DMS53 treated with DMSO at 0.1 percent for 48 hours (cell line): Measurements from ENCODE around the gene SUSD5.
"Not testable (repeated sequence)": the region's sequence is repeated elsewhere in the genome, so short reads cannot be mapped to it uniquely, and the experiment has no call there.

Source experiments
- DNase-seq: peaks from one replicate; lab custom pipeline; 2025; ENCODE audit not compliant: unreplicated experiment; lab: John Stamatoyannopoulos, UW

Gene SUSD5

DNA sequence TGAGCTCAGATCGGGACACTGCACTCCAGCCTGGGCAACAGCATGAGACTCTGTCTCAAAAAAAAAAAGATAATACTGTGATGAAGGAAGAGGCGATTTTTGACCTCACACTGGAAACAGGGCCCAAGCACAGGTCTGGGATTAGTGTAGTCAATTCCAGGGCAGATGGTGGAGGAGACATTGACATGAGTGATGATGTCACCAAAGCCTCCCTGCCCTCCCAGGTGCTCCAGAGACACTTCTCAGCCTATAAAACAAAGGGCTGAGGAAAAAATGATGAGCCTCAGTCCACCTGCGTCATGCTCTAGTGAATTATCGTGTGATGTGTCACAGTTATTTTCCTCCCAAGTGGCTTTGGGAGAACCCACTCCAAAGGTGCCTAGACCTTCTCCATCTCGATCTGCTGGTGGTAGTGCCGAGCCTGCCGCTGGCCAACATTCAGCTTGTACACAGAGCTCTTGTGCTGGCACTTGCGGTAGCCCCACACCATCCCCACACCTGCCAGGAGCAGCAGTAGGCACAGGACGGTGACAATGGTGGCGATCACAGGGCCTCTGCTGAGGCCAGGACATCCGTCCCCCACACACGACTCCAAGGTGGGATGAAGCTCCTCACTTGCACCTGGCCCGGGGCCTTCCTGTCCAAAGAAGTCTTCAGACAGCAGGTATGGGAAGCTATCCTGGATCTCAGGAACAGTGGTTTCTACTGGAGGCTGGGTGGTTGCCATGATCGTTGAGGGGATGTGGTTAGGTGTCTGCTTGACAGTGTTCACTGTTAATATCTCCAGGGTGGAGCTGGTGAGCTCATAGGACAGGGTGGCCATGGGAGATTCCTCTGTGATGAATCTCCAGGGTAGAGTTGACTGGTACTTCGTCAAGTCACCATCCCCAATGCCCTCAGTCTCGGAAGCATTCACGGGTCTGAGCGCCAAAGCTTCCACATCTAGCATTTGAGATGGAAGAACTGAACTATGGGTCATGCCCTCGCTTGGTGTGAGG is 65.9 kb downstream of the SUSD5 start:
- DNase-seq, result peak; percentile 42

DNA sequence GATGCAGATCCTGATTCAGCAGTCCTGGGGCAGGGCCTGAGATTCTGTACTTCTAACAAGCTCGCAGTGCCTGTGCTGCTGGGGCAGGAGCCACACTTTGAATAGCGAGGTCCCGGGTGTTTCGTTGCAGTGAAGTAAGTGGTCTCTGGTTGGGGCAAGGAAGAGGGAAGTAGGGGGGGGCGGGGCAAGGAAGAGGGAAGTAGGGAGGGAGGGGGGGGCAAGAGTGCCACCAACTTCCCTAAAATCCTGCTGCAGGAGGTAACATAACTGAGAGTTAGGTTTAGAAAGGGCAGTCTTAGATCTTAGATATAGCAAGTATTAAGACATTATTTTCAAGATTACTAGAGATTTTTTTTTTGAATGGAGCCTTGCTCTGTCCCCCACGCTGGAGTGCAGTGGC is 69.3 kb downstream of the SUSD5 start:
- no peak for DNase-seq

- DNase-seq, result no peak
Observed at GRCh38 chr3:33146791-33147445, 71.7 kb downstream of the SUSD5 start.

GRCh38 chr3:33145901-33146580 is 72.6 kb downstream of the SUSD5 start:
- no peak for DNase-seq

DNA sequence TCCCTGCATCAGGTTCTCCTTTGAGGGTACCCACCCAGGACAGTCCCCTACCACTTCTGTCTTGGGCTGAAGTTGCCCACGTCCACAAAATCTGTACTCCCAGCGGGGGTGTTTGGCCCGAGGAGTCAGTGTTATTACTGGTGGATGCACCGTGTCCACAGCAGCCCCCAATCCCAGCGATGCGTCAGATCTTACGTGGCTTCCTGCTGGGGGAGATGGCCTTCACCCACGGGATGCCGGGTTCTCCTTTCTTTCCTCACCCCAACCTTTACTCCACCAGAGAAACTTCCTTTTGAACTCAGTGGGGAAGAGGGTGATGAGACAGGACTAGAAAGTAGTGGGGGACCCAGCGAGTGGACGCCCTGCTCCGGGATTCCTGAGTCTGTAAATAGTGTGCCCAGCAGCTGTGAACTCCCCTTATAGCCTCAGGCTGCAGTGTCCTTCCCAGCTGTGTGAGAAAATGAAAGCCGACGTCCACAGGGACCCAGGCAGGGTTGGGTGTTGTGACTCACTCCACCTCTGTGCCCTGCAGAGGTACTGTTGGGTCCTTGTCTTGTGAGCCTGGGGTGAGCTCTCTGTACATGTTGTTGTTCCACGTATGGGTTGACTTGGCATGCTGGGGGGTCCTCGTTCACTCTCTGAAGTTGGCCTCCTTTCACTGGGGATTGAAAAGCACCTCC is 73.2 kb downstream of the SUSD5 start:
- DNase-seq, result no peak

GRCh38 chr3:33144433-33144832 is 74.2 kb downstream of the SUSD5 start:
- DNase-seq, result no peak

DNA sequence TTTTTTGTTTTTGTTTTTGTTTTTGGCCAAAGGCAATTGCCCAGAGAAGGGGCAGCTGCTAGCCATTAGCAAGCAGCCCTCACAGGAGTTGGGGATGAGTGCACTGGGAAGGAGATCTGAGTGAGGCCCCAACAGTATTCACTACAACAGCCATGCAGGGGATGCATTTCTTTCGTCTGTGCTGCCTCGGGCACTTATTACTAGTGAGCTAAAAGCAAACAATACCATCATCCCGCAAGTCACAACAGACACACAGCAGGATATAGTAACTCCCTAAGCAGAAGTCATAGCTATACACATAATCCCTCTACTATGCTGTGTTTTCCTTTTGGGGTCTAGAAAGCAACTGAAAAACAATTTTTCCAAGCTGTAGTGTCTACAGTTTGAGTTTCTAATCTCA is 77.6 kb downstream of the SUSD5 start:
- no peak for DNase-seq

GRCh38 chr3:33139996-33140395 is 78.6 kb downstream of the SUSD5 start:
- DNase-seq, result no peak

DNA sequence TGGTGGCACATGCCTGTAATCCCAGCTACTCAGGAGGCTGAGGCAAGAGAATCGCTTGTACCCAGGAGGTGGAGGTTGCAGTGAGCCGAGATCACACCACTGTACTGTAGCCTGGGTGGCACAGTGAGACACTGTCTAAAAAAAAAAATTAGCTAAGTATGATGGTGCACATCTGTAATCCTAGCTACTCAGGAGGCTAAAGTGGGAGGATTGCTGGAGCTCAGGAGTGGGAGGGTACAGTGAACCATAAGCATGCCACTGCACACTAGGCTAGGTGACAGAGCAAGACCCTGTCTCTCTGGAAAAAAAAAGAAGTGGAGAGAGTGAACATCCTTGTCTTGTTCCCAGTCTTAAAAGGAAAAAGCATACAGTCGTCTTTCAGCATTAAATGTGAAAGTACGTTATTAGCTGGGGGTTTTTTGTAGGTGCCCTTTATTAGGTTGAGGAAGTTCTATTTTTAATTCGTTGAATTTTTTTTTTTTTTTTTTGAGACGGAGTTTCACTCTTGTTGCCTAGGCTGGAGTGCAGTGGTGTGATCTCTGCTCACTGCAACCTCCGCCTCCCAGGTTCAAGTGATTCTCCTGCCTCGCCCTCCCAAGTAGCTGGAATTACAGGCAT is 79.5 kb downstream of the SUSD5 start:
- not testable (repeated sequence) for DNase-seq

DNA sequence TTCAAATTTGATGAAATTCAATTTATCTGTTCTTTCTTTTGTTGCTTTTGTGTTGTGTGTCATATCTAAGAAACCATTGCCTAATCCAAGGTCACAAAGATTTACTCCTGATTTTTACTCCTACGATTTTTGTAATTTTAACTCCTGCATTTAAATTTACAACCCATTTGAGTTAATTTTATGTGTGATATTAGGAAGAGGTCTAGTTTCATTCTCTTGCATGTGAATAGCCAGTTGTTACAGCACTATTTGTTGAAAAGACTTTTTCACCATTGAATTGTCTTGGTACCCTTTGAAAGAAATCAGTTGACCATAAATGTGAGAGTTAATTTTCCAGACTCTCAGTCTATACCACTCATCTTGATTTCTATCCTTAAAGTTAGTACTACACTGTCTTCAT is 80.9 kb downstream of the SUSD5 start:
- no peak for DNase-seq

DNA sequence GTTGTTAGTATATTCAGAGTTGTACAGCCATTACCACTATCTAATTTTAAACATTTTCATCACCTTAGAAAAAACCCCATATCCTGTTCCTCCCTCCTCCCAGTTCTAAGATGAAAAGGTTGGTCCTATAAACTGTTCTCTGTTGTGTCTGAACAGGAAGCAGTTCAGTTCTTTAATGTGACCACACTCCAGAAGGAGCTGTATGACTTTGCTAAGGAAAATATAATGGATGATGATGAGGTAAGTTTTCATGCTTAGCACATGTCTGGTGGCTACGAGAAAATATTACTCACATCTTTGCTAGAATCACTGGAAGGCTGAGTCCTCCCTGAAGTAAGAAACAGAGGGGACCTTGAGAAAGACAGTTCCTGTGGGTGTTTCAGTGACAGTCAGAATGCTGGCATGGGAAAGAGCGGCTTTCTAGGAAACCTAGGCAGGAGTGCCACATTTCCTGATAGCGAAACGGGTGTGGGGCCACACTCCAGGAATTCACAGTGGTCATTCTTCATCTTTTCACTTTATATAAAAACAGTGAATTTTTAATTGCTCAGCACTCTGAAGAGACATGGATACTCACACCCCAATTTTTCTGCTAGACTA is 84.5 kb downstream of the SUSD5 start:
- no peak for DNase-seq

DNA sequence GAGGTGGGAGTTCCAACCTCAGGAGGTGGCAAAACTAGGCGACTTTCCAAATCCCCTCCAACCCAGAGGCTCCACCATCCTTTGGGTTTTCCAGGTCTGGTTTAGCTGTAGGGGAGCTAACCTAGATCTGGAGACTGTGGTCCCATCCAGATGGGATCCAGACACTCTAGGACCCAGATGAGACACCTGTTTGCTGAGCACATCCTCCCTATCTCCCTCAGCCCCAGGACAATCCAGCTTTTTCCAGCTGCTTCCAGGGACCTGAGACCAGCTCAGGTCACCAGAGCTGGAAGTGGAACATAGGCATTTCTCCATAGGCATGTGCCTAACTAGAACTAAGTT is 86.6 kb downstream of the SUSD5 start:
- DNase-seq, result no peak

DNA sequence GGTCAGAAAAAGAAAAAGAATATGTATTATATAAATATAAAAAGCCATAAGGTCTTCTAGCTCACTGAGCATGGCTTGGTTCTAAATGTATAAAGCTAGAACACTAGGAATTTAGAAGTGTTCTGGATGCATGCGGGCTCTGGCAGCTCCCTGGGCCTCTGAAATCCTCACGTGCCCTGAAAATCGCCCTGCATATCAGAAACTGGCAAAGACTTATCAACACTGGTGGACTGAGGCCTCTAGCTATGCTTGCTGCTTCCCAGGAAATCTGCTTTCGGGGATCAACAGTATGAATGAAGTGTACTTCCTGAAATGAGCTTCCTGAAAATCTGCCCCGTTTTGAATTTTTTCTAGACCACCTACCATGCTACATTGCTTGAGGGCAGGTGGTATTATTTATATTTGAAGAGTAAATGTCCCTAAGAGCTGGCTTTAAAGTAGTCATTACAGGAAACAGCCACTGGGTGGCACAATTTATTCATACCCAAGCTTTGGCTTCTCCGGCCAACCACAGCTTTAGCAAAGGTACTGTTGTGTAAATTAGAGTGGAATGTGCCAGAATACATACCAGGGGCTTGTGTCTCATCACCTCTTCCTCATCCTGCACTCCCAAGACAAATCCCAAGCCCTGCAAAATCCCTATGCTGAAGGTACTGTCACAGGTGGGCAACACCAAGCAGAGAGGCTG is 87.1 kb downstream of the SUSD5 start:
- peak; percentile 30 for DNase-seq

GRCh38 chr3:33130144-33130543 is 88.5 kb downstream of the SUSD5 start:
- DNase-seq, result no peak

- no peak for DNase-seq
Observed at GRCh38 chr3:33128706-33129105, 89.9 kb downstream of the SUSD5 start.

DNA sequence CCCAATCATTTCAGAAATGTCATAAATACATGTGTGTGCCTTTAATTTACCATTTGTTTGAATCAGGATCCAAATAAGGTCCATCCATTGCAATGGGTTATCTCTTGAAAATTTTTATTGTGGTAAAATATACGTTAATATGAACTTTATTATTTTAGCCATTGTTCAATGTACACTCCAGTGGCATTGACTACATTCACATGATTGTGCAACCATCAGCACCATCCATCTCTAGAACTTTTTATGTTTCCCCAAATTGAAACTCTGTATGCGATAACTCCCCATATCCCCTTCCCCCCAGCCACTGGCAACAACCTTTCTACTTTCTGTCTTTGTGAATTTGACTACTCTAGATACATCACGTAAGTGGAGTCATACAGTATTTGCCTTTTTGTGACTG is 92.8 kb downstream of the SUSD5 start:
- DNase-seq, result no peak

GRCh38 chr3:33124638-33125037 is 94.0 kb downstream of the SUSD5 start:
- no peak for DNase-seq

DNA sequence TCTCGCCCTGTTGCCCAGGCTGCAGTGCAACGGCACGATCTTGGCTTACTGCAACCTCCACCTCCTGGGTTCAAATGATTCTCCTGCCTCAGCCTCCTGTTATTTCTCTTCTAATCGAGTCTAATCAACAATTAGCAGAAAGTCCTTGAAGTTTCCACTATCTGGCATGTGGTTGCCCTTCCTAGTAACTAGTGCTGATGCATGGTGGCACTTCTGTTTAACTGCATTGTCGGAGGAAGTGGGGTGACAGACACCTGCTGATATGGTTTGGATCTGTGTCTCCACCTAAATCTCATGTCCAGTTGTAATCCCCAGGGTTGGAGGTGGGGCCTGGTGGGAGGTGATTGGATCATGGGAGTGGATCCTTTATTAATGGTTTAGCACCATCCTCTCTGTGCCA is 95.6 kb downstream of the SUSD5 start:
- no peak for DNase-seq

- DNase-seq, result no peak
Observed at GRCh38 chr3:33119891-33120290, 98.7 kb downstream of the SUSD5 start.

DNA sequence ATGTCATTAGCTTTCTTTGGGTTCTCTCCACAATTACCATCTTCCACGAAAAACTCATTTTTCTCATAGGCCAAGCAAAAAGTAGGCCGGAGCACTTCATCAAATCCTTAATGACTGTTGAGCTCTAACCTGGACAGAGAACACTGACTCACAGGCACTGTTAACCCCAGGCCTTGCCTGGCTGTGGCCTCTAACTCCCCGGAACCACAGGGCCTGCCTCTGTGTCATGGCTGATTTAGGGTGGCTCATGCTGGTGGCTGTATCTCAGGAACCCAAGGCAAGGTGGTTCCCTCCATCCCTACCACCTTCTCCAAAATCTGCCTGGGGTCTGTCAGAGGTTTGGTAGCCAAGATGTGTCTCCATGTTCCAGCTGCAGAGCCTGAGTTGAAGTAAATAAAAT is 101.1 kb downstream of the SUSD5 start:
- DNase-seq, result no peak
